Hippocampal formation (tissue), 2 donors: Measurements from ENCODE around the gene ELOVL7.
"Not testable (repeated sequence)": the region's sequence is repeated elsewhere in the genome, so short reads cannot be mapped to it uniquely, and the experiment has no call there.

Source experiments
- DNase-seq, 2 donors: peaks; one replicate each; lab custom pipeline; 2025; lab: John Stamatoyannopoulos, UW

The ELOVL7 gene

GRCh38 chr5:60715201-60715928, 128.7 kb downstream of the ELOVL7 start:
- not testable (repeated sequence) for DNase-seq

- DNase-seq = no peak
Observed at GRCh38 chr5:60712950-60713349, 131.1 kb downstream of the ELOVL7 start.

GRCh38 chr5:60711892-60712291, 132.2 kb downstream of the ELOVL7 start:
- not testable (repeated sequence) for DNase-seq

GRCh38 chr5:60710362-60710761, 133.7 kb downstream of the ELOVL7 start:
- no peak for DNase-seq

- no peak for DNase-seq
Observed at GRCh38 chr5:60705144-60705543, 138.9 kb downstream of the ELOVL7 start.

GRCh38 chr5:60703944-60704343, 140.1 kb downstream of the ELOVL7 start:
- no peak for DNase-seq
